Cardiac septum (tissue), 1 donor: ENCODE data around the gene CNTRL. TPM values are rescaled to one million over a fixed set of nuclear protein-coding genes. Genes with fewer than 3 reads are reported as not detected.
"Not testable (repeated sequence)": the region's sequence is repeated elsewhere in the genome, so short reads cannot be mapped to it uniquely, and the experiment has no call there.

Experiments used
- DNase-seq: peaks from one replicate; pipeline ENCODE4 v3.0.0-alpha.2; 2020; ENCODE audit warnings: low spot score
- intact Hi-C: fragments of 100-400 bp; cut with DNase I; formaldehyde crosslinking; loops from one replicate; pipeline ENCODE4 v1.14.0; 2022
- long read RNA-seq: library from polyadenylated mRNA; unstranded; transcript quantifications from one replicate; pipeline ENCODE4 v2.0.0, GENCODE V29; 2021
- total RNA-seq: library from RNA; stranded (reverse); fragmentation: NEBNext Ultra II Directional; extraction: Animal tissue kit (Norgen Biotek cat#: 25700); gene quantifications from one replicate; pipeline ENCODE4 v1.2.1, GENCODE V29; 2021
- donor health status: DM: no; HTN: no; CAD: no.

The CNTRL gene
- total RNA-seq, result 4.2 TPM
- long read RNA-seq, partial matches to known transcripts, result 3 of 8 reads
- long read RNA-seq, other reads (novel, unspliced or antisense), result 5 of 8 reads

- intact Hi-C loops, result loop anchor here (2.0 to 5.0 kb wide), 2 partner anchors 46 to 137 kb away; no protein-coding TSS in a partner anchor
Measured at GRCh38 chr9:121074370-121075250, at the start of gene CNTRL. TSS of gene CNTRL (plus strand) at chr9:121074955. CDS start at chr9:121088327, 13,372 bp downstream.

GRCh38 chr9:121026260-121026691 is 48.5 kb upstream of the CNTRL start:
- no peak for DNase-seq
- intact Hi-C loops, result no loop called here

More at GRCh38 chr9:121074370-121075250, at the start of gene CNTRL:
- DNase-seq, result peak; percentile 94

GRCh38 chr9:121026768-121027167 is 48.0 kb upstream of the CNTRL start:
- intact Hi-C loops, result no loop called here
- no peak for DNase-seq

GRCh38 chr9:121028285-121028684 is 46.5 kb upstream of the CNTRL start:
- DNase-seq, intact Hi-C loops: not testable (repeated sequence)

GRCh38 chr9:121029469-121029868 is 45.3 kb upstream of the CNTRL start:
- DNase-seq, result no peak
- intact Hi-C loops, result no loop called here

GRCh38 chr9:121034529-121034928 is 40.2 kb upstream of the CNTRL start:
- intact Hi-C loops, result no loop called here
- DNase-seq, result no peak

- DNase-seq, intact Hi-C loops: not testable (repeated sequence)
Measured at GRCh38 chr9:121035717-121036116, 39.0 kb upstream of the CNTRL start.

GRCh38 chr9:121038362-121038761 is 36.4 kb upstream of the CNTRL start:
- DNase-seq, result no peak
- intact Hi-C loops, result no loop called here

GRCh38 chr9:121038804-121039203 is 36.0 kb upstream of the CNTRL start:
- intact Hi-C loops, result no loop called here
- DNase-seq, result no peak

GRCh38 chr9:121048175-121048574 is 26.6 kb upstream of the CNTRL start:
- intact Hi-C loops, result no loop called here
- DNase-seq, result no peak

GRCh38 chr9:121048618-121049017 is 26.1 kb upstream of the CNTRL start:
- DNase-seq, result no peak
- intact Hi-C loops, result no loop called here

GRCh38 chr9:121050128-121050988 is 24.4 kb upstream of the CNTRL start, which contains the start of gene C5:
TSS of gene C5 (minus strand) at chr9:121050275. CDS start at chr9:121050246, 29 bp downstream.
- DNase-seq, result no peak
- intact Hi-C loops, result no loop called here

- intact Hi-C loops, result no loop called here
- no peak for DNase-seq
Measured at GRCh38 chr9:121053544-121053943, 21.2 kb upstream of the CNTRL start.

GRCh38 chr9:121055642-121056143 is 19.1 kb upstream of the CNTRL start:
- no peak for DNase-seq
- intact Hi-C loops, result loop anchor here (5.0 kb wide), 1 partner anchor 68 kb away; no protein-coding TSS in a partner anchor

GRCh38 chr9:121057821-121058220 is 16.9 kb upstream of the CNTRL start:
- intact Hi-C loops, result loop anchor here (5.0 kb wide), 1 partner anchor 71 kb away; no protein-coding TSS in a partner anchor
- no peak for DNase-seq

- no peak for DNase-seq
- intact Hi-C loops, result loop anchor here (5.0 kb wide), 1 partner anchor 72 kb away; no protein-coding TSS in a partner anchor
Measured at GRCh38 chr9:121059513-121059912, 15.2 kb upstream of the CNTRL start.

- intact Hi-C loops, result loop anchor here (5.0 kb wide), 2 partner anchors 73 to 303 kb away; no protein-coding TSS in a partner anchor
- DNase-seq, result no peak
Measured at GRCh38 chr9:121059998-121060636, 14.6 kb upstream of the CNTRL start.

- intact Hi-C loops, result no loop called here
- no peak for DNase-seq
Measured at GRCh38 chr9:121066850-121067249, 7.9 kb upstream of the CNTRL start.

- DNase-seq, result no peak
Measured at GRCh38 chr9:121067640-121068039, 7.1 kb upstream of the CNTRL start.

More at GRCh38 chr9:121067640-121068039, 7.1 kb upstream of the CNTRL start:
- intact Hi-C loops, result no loop called here
